Measurements from ENCODE around the gene FANCE. TPM values are rescaled to one million over a fixed set of nuclear protein-coding genes. Genes with fewer than 3 reads are reported as not detected.

FANCE gene
- total RNA-seq, 1 donor from 2014 or later: 11.6 TPM

- H3K27ac Mint-ChIP-seq: peak overlapping the region; percentile 97
- no peak for DNase-seq (ENCODE audit: extremely low spot score, unreplicated experiment)
- no peaks in the 10 kb centered on the region for H3K36me3 Mint-ChIP-seq
- H3K4me1 Mint-ChIP-seq (ENCODE audit: unreplicated experiment): peaks cover 42% of the 10 kb centered on the region
- TF ChIP-seq CTCF (conservative IDR thresholded peaks at IDR 0.05): peak; percentile 14
- H3K27me3 Mint-ChIP-seq: peaks cover 4% of the 10 kb centered on the region
- H3K9me3 Mint-ChIP-seq: no peaks in the 10 kb centered on the region
- peak overlapping the region; percentile 89 for H3K4me3 Mint-ChIP-seq
These were observed 45.7 kb downstream of the FANCE start for GRCh38 chr6:35497571-35498421.

GRCh38 chr6:35498422-35499067 is 46.4 kb downstream of the FANCE start:
- Mint-ChIP-seq H3K27ac (peak overlapping the region; percentile 97), H3K4me1 (ENCODE audit: unreplicated experiment) (peaks cover 34% of the 10 kb centered on the region), H3K36me3 (no peaks in the 10 kb centered on the region), H3K9me3 (no peaks in the 10 kb centered on the region), H3K27me3 (peaks cover 4% of the 10 kb centered on the region), H3K4me3 (peak overlapping the region; percentile 89)
- no peak for TF ChIP-seq CTCF (conservative IDR thresholded peaks at IDR 0.05)
- no peak for DNase-seq (ENCODE audit: extremely low spot score, unreplicated experiment)

GRCh38 chr6:35499372-35499771 is 47.2 kb downstream of the FANCE start:
- Mint-ChIP-seq H3K27ac (peak overlapping the region; percentile 97), H3K4me1 (ENCODE audit: unreplicated experiment) (peaks cover 27% of the 10 kb centered on the region), H3K27me3 (peaks cover 4% of the 10 kb centered on the region), H3K9me3 (no peaks in the 10 kb centered on the region), H3K36me3 (no peaks in the 10 kb centered on the region), H3K4me3 (peak overlapping the region; percentile 89)
- no peak for TF ChIP-seq CTCF (conservative IDR thresholded peaks at IDR 0.05)
- DNase-seq (ENCODE audit: extremely low spot score, unreplicated experiment): no peak

GRCh38 chr6:35500782-35501181 is 48.6 kb downstream of the FANCE start:
- no peaks in the 10 kb centered on the region for H3K9me3 Mint-ChIP-seq
- no peak for DNase-seq (ENCODE audit: extremely low spot score, unreplicated experiment)
- H3K4me3 Mint-ChIP-seq: peak overlapping the region; percentile 44
- H3K27ac Mint-ChIP-seq: peak overlapping the region; percentile 37
- H3K4me1 Mint-ChIP-seq (ENCODE audit: unreplicated experiment): peaks cover 26% of the 10 kb centered on the region
- TF ChIP-seq CTCF (conservative IDR thresholded peaks at IDR 0.05): no peak
- H3K36me3 Mint-ChIP-seq: no peaks in the 10 kb centered on the region
- peaks cover 4% of the 10 kb centered on the region for H3K27me3 Mint-ChIP-seq

- Mint-ChIP-seq H3K36me3 (no peaks in the 10 kb centered on the region), H3K9me3 (no peaks in the 10 kb centered on the region), H3K27ac (no peak overlapping the region), H3K27me3 (peaks cover 8% of the 10 kb centered on the region), H3K4me1 (ENCODE audit: unreplicated experiment) (peaks cover 30% of the 10 kb centered on the region), H3K4me3 (no peak overlapping the region)
- no peak for DNase-seq (ENCODE audit: extremely low spot score, unreplicated experiment)
- no peak for TF ChIP-seq CTCF (conservative IDR thresholded peaks at IDR 0.05)
These were observed 49.6 kb downstream of the FANCE start for GRCh38 chr6:35501784-35502183.
